ENCODE data around the gene DNM3. TPM values are rescaled to one million over a fixed set of nuclear protein-coding genes. Genes with fewer than 3 reads are reported as not detected.

DNM3 gene
- polyA plus RNA-seq, 1 of the 3 experiments (the other 2 are of a cell fraction): 0.43 TPM

GRCh38 chr1:172041742-172042141 is 200.4 kb downstream of the DNM3 start:
- Histone ChIP-seq H3K4me3 (ENCODE audit: low read depth in 2 of 2, low read length in 1 of 2) (no peak overlapping the region), H3K9me2 (no peaks in the 10 kb centered on the region), H3K79me2 (ENCODE audit: insufficient read depth) (no peaks in the 10 kb centered on the region), H3K4me1 (ENCODE audit: control insufficient read depth in 1 of 2, insufficient read depth in 2 of 2, low read depth in 1 of 2, low read length in 1 of 2) (peaks cover 0 to 3% of the 10 kb centered on the region in 2 experiments; a peak in 2 of 4 replicates), H4K20me1 (ENCODE audit: insufficient read depth) (no peaks in the 10 kb centered on the region), H2AFZ (ENCODE audit: low read depth) (peak overlapping the region; percentile 69; the same call in 1 of the 2 replicates), H3K36me3 (replicated peaks in 1 of 2; ENCODE audit: control insufficient read depth in 1 of 2, insufficient read depth in 2 of 2, low read length in 1 of 2) (no peaks in the 10 kb centered on the region), H3K27ac (ENCODE audit: low read depth in 2 of 2, low read length in 1 of 2) (no peak overlapping the region), H3K27me3 (ENCODE audit: insufficient read depth) (no peaks in the 10 kb centered on the region), H3F3A (replicated peaks; ENCODE audit: insufficient read depth) (peaks cover 7% of the 10 kb centered on the region), H3K9me3 (no peaks in the 10 kb centered on the region), H3K9ac (no peak overlapping the region), H3K4me2 (no peak overlapping the region)
- peak; percentile 5 for DNase-seq
- 100% methylated on average over 2 of the region's 2 CpGs for WGBS (ENCODE audit: low lambda C conversion rate)
- ChIA-PET POLR2A (no interaction called here), CTCF (interaction anchor here (1.2 to 1.3 kb wide), 2 partner anchors 240 to 403 kb away, joined by 3 to 4 read pairs; no protein-coding TSS in a partner anchor)
- TF ChIP-seq POLR2AphosphoS5 (IDR thresholded peaks at IDR 0.05; ENCODE audit: low read depth, low read length) (no peak), PBX3 (IDR thresholded peaks at IDR 0.05) (no peak), TCF12 (IDR thresholded peaks at IDR 0.05) (no peak), SIN3A (IDR thresholded peaks at IDR 0.05; ENCODE audit: borderline replicate concordance, low read depth, low read length) (no peak), MAX (IDR thresholded peaks at IDR 0.05; ENCODE audit: low read depth) (no peak), SMC3 (IDR thresholded peaks at IDR 0.05; ENCODE audit: low read depth, low read length) (peak; percentile 49), IRF3 (IDR thresholded peaks at IDR 0.05; ENCODE audit: low read depth, low read length) (no peak), FOSL2 (IDR thresholded peaks at IDR 0.05; ENCODE audit: borderline replicate concordance, low read depth) (no peak), CTCF (IDR thresholded peaks at IDR 0.05) (peak; percentile 60), YY1 (IDR thresholded peaks at IDR 0.05; ENCODE audit: low read depth) (no peak), MXI1 (IDR thresholded peaks at IDR 0.05; ENCODE audit: low read depth, low read length) (no peak), JUND (IDR thresholded peaks at IDR 0.05) (no peak), FOXJ3 (CRISPR knock-in tag; IDR thresholded peaks at IDR 0.05) (no peak), CHD2 (IDR thresholded peaks at IDR 0.05; ENCODE audit: low read length, partially characterized antibody) (no peak), GABPA (IDR thresholded peaks at IDR 0.05; ENCODE audit: low read depth) (no peak), MEF2A (IDR thresholded peaks at IDR 0.05; ENCODE audit: borderline replicate concordance, low read depth) (no peak), RAD21 (IDR thresholded peaks at IDR 0.05; ENCODE audit: low read length) (peak; percentile 78), REST (IDR thresholded peaks at IDR 0.05; ENCODE audit: low read depth, low read length) (no peak), RCOR1 (IDR thresholded peaks at IDR 0.05; ENCODE audit: low read length) (no peak), RFX5 (IDR thresholded peaks at IDR 0.05; ENCODE audit: low read length) (no peak), RXRA (IDR thresholded peaks at IDR 0.05; ENCODE audit: borderline replicate concordance, low read depth) (no peak), ELF1 (IDR thresholded peaks at IDR 0.05) (no peak), TEAD4 (IDR thresholded peaks at IDR 0.05; ENCODE audit: borderline replicate concordance, insufficient read depth) (no peak), NFIC (IDR thresholded peaks at IDR 0.05; ENCODE audit: borderline replicate concordance) (no peak), FOXM1 (IDR thresholded peaks at IDR 0.05; ENCODE audit: low read depth) (no peak)
